ENCODE data around the gene ZNF235.
"Not testable (repeated sequence)": the region's sequence is repeated elsewhere in the genome, so short reads cannot be mapped to it uniquely, and the experiment has no call there.

The ZNF235 gene

DNA sequence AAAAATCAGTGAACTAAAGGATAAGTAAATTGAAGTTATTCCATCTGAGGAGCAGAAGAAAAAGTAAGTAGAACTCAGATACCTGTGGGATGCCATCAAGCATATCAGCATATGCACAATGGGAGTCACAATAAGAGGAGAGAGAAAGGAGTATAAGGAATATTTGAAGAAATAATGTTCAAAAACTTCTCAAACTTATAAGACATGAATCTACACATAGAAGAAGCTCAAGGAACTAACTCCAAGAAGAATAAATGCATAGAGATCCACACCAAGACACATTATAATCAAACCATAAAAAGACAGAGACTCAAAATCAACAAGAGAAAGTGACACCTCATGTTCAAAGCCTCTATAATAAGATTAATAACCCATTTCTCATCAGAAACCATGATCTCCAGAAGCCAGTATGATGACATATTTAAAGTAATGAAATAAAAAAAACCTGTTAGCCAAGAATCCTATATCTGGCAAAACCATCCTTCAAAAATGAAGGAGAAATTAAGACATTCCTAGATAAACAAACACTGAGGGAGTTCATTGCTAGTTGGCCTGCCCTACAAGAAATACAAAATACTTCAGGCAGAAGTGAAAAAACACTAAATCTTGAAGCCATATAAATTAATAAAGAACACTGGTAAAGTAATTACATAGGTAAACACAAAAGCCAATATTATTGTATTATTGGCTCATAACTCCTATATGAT lies 49.0 kb downstream of the ZNF235 start:
- no peak for DNase-seq (ENCODE audit: low read depth)

DNA sequence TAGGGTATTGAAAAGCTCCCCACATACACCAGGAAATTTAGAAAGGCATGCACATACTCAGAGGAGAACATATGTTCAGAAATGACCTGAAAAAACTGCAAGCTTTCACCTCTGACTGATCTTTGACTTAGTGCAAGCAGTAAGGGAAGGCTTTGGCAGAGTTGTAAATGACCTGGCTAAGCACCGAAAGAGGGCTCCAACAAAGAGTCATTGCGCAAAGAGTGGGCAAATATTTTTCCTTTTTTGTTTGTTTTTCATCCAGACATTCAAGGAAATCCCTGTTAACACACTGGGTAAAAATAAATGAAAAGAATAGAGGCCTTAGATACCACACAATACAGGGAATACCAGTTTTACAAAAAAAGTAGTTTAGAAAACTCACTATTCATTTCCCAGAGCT lies 50.3 kb downstream of the ZNF235 start:
- no peak for DNase-seq (ENCODE audit: low read depth)

DNA sequence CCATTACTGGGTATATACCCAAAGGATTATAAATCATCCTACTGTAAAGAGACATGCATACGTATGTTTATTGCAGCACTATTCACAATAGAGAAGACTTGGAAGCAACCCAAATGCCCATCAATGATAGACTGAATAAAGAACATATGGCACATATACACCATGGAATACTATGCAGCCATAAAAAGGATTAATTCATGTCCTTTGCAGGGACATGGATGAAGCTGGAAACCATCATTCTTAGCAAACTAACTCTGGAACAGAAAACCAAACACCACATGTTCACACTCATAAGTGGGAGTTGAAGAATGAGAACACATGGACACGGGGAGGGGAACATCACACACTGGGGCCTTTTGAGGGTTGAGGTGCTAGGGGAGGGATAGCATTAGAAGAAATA lies 51.4 kb downstream of the ZNF235 start:
- DNase-seq (ENCODE audit: low read depth) = not testable (repeated sequence)

DNA sequence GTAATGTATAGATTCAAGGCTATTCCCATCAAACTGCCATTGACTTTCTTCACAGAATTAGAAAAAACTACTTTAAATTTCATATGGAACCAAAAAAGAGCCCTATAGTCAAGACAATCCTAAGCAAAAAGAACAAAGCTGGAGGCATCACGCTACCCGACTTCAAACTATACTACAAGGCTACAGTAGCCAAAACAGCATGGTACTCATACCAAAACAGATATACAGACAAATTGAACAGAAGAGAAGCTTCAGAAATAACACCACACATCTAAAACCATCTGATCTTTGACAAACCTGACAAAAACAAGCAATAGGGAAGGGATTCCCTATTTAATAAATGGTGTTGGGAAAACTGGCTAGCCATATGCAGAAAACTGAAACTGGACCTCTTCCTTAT lies 52.5 kb downstream of the ZNF235 start:
- DNase-seq (ENCODE audit: low read depth) = not testable (repeated sequence)

DNA sequence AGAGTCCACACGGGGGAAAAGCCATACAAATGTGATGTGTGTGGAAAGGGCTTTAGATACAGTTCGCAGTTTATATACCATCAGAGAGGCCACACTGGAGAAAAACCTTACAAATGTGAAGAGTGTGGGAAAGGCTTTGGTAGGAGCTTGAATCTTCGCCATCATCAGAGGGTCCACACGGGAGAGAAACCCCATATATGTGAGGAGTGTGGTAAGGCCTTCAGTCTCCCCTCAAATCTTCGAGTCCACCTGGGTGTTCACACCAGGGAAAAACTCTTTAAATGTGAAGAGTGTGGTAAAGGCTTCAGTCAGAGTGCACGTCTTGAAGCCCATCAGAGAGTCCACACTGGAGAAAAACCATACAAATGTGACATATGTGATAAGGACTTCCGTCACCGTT lies 68.4 kb downstream of the ZNF235 start:
- no peak for DNase-seq (ENCODE audit: low read depth)
